Prostate gland (tissue), 2 donors: ENCODE measurements around the gene HSPBP1.

ENCODE experiments used
- POLR2A ChIP-seq: fragments of 450-650 bp; IDR thresholded peaks from one replicate; pipeline ENCODE4 v1.6.1; 2016; ENCODE audit warnings: antibody characterized with exemption, mild to moderate bottlenecking
- POLR2AphosphoS5 ChIP-seq: sonication (generic); formaldehyde crosslinking; IDR thresholded peaks from one replicate; pipeline ENCODE4 v1.6.1; 2017; ENCODE audit warnings: antibody characterized with exemption
- TF ChIP-seq, protein P1 (sequence below), 4 experiments: fragments of 200-600 bp in 2 of 4; fragments of 450-650 bp in 2 of 4; sonication (generic) in 2 of 4; IDR thresholded peaks; 1 replicate in 3 of 4; 2 replicates in 1 of 4; pipeline ENCODE4 v1.5.1; 2016 to 2019; ENCODE audit warnings: antibody characterized with exemption in 4 of 4, mild to moderate bottlenecking in 2 of 4, moderate library complexity in 2 of 4

DNA sequence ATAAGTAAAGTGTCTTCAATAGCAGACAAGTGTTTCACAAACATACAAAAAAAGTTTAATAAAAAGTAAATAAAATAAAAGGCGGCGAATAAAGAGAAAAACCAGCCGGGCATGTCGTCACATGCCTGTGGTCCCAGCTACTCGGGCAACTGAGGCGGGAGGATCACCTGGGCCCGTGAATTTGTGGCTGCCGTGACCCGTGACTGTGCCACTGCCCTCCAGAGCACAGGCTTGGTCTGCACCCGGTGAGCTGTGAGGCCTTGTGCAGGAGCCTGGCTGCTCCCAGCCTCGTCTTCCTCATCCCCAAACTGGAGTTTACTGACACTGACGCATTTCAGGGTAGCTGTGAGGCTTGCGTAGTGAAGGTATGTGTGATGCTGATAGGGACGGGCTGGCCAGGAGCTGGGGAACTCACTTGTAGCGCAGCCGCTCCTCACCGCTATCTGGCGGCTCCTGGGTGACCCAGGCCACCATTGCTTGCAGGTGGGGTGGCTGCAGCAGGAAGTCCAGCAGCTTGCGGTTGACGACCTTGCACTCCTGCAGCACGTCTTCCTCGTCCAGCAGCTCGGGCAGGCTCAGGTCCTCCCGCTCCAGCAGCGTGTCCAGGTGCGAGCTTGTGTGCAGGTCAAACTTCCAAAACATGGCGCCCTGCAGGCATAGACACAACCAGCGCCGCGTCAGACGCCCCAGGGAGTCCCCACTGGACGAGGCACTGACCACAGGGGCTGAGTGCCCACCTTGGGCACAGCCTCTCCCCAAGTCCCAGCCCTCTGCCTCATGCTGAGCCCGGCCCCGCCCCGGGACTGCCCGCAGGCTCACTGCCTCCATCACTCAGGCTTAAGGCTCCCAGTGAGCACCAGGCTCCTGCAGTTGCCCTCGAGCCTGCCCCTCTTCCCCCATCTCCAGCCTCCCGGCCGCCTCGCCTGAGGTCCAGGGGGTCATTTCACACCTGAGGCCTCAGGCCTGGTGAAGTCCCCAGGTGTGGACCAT lies 33.2 kb downstream of the HSPBP1 start:
- TF ChIP-seq, protein P1, sequence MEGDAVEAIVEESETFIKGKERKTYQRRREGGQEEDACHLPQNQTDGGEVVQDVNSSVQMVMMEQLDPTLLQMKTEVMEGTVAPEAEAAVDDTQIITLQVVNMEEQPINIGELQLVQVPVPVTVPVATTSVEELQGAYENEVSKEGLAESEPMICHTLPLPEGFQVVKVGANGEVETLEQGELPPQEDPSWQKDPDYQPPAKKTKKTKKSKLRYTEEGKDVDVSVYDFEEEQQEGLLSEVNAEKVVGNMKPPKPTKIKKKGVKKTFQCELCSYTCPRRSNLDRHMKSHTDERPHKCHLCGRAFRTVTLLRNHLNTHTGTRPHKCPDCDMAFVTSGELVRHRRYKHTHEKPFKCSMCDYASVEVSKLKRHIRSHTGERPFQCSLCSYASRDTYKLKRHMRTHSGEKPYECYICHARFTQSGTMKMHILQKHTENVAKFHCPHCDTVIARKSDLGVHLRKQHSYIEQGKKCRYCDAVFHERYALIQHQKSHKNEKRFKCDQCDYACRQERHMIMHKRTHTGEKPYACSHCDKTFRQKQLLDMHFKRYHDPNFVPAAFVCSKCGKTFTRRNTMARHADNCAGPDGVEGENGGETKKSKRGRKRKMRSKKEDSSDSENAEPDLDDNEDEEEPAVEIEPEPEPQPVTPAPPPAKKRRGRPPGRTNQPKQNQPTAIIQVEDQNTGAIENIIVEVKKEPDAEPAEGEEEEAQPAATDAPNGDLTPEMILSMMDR (IDR thresholded peaks at IDR 0.05) = no peak
- no peak for TF ChIP-seq POLR2A
- TF ChIP-seq POLR2AphosphoS5 = no peak
